Right renal cortex interstitium (tissue), 3 donors: Measurements from ENCODE around the gene MTUS2. TPM values are rescaled to one million over a fixed set of nuclear protein-coding genes. Genes with fewer than 3 reads are reported as not detected.

ENCODE experiments used
- DNase-seq, 3 donors: peaks; one replicate each; pipeline ENCODE4 v3.0.0-alpha.2; 2013; ENCODE audit warnings: low read depth in 3 of 3, low spot score in 2 of 3
- polyA plus RNA-seq, 3 donors: library from polyadenylated mRNA; unstranded; fragments of 120-200 nt; gene quantifications; one replicate each; pipeline ENCODE4 v1.2.1, GENCODE V29; 2013; ENCODE audit not compliant: insufficient read length in 3 of 3

The MTUS2 gene
- polyA plus RNA-seq, 3 donors = 0.47 to 1.1 (median 1.0) TPM

- DNase-seq = no peak
These were observed 616.2 kb downstream of the MTUS2 start for GRCh38 chr13:29436291-29436690.

DNA sequence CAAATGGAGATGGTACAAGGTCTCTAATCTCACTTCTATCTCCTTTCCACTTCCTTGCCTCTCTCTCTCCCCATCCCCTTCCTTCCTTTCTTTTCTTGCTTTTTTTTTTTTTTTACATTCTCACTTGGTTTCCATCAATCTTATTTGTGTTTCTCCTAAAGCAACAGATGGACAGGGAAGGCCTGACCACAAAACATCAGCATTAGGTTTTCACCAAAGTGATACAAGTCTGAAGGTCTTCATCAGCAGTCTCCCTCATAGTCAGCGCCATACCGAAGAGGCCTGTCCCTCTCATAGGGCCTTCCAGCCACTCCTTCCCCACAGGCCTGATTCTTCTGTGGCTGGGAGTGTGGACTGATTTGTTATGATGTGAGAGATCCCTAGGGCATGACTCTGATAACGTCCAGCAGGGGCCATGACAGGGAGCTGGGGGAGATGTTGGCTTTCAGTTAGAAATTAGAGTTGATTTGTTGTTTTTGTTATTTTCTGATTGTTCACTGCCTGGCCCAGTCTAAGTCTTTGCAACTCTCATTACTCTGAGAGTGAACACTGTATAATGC is 616.7 kb downstream of the MTUS2 start:
- no peak for DNase-seq

DNA sequence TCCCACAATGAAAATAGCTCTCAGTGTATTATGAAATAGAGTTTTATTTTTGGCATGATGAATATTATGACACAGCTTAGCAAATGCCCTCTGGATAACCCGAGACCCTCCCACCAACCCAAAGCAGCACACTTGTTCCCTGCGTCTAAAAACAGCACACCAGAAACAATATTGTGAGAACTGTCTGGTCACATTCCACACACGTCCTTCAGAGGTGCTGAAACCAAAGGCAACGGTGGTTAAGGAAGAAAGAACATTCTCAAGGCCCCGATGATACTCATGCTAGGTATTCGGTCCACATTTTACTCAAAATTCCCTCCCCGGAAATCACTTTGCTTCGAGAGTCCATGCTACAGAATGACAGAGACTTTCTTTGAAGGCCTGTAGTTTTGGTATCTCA is 618.6 kb downstream of the MTUS2 start:
- DNase-seq = no peak

- no peak for DNase-seq
These were observed 619.7 kb downstream of the MTUS2 start for GRCh38 chr13:29439601-29440388.

DNA sequence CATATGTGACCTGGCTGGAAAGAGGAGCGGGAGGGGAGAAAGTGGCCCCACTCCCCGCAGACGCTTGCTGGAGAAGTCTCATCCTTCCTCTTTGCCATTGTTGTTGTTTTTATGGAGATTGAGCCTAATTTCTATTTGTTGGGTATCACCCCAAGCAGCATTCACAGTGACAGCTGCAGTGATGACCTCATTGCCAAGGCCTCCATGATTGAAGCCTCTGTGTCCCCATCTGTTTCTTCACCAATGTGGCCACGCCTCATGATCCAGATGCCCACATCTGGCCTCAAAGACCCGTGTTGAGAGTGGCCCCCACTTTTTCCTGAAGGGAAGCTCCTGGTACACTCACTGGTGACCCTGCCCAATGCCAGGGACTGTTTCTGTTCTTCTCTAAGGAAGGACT is 621.2 kb downstream of the MTUS2 start:
- DNase-seq = no peak

DNA sequence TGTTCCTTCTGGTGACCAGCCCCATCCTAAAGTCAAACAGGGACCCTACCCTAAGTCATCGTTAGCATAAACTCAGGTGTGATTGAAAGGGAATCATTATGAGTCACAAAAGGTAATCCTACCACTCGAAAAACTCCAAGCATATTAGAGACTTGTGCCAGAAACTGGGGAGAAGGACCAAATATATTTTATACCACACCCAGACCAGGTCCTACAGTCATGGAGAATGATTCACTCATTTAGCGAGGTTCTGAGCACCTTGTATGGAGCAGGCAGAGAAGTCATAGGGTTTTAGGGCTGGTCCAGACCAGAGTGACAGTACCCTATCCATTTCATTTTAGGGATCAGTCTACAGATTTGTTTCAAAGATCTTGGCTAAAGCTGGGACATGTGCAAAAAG is 625.9 kb downstream of the MTUS2 start:
- no peak for DNase-seq

DNA sequence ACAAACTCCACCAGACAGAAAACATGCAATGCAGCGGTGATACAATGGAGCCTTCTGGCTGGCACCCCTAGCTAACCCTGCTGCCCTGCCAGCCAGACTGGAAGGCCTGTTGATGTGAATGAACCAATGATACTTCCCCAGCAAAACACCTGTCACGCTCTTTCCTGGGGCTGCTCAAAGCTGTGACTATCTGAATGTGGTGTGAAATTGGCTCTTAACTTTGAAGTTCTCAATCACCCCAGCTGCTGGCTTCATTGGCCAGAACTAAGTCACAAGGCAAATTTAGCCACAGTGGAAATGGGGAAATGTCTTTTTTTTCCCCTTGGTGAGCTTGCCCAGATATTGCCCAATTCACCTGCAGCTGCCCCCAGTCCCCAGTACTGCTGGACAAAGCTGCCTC is 628.0 kb downstream of the MTUS2 start:
- no peak for DNase-seq

DNA sequence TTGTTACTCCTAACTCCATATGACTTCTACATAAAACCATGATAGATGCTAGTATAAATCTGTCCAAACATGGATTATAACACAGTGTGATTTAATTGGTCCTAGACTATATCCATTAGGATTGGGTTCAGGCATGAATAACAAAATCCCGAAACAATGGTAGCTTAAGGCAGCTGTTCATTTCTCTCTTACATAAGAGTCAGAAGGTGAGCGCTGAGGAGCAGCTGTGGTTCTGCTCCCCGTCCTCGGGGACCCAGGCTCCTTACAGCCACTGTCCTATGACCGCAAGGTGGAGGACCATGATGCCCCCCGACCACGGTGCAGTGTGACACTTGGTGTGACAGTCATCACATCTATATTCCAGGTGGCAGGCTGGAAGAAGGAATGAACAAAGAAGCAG is 629.6 kb downstream of the MTUS2 start:
- no peak for DNase-seq

DNA sequence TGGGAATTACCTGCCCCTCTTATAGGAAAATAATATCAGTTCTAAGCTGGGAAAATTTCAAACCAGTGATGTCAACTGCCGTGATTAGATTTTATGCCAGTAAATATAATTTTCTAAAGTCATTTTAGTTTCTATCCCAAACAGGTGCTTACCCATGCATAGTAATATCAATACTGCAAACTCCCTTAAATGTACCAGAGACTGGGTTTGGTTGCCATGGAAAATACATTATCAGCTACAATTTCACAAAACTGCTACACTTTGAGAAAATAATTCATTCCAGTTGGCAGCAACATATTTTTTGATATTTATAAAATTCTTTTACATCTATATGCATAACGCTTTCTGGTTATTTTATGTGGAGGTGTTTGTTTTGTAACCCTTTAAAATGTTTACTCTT is 631.8 kb downstream of the MTUS2 start:
- DNase-seq = no peak

DNA sequence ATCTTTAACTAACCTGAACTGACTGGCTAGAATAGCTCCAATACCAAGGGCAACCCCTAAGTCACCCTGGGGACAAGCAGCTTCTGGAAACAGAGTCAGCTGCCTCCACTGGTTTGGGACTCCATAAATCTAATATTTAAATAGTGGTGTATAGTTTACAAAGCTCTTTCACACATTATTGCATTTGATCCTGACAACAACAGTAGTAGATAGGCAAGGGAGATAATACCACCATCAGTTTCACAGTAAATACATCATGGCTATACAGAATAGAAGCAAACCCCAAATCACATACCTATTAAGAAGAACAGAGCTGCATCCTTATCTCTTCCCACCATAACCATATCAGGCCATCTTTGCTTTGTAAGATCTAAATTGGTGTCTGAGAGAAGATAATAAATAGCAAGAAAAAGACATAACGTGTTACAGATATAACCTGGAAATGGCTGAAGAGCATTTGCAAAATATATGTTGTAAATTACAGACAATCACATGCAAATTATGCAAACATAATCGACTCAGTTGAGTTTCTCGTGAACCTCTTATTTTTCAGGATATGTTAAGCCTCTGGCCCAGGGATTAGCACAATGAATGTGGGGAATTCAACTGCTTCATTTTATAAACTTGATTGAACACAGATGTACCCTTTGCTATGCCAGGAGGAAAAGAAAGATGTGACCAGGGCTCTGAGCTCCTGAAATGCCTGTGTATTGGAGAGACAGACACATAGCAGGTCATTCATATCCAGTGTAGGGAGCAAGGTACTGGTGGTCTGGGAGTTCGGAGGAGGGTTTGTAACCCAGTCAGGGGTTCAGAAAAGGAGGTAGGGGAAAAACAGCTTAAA is 632.9 kb downstream of the MTUS2 start:
- DNase-seq = no peak

DNA sequence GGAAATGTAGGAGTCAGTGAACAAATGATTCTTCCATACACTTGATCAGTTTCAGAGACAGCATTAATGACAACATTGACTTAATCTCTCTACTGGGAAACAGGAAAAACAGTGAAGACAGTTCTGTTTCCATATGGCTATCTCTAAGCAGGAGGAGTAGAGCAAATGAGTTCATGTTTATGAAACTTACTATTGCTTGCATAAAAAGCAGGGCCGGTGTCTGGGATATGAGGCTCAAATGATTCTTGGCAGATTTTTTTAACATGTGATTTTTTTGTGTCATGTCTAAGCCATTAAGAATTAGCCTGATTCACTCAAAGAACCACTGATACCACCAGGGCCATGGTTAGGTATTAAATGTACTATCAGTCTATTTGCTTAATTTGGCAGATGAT is 633.5 kb downstream of the MTUS2 start:
- no peak for DNase-seq

DNA sequence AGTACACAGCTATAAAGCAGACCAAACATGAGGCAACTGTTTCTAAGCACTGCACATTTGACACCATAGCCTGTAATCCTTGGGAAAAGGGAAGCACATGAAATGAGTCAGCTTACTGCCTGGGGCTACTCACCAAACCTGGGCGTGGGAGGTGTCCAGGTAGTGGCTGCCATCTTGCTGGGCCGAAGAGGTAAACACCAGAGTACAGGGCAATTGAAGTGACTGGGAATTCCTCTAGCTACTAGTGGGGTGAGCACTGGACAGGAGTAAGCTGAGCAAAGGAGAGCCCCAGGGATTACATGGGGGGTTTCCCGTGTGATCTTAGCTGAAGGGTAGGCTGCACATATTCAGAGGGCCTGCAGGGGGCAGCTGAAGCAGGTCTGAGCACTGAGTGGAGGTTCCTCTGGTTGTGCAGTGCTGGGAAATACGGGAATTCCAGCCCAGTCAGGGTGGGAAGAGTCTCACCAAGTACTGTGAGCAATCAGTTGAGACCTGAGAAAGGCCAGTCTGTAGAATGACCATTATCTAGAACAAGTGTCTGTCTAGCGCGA is 634.9 kb downstream of the MTUS2 start:
- no peak for DNase-seq

DNA sequence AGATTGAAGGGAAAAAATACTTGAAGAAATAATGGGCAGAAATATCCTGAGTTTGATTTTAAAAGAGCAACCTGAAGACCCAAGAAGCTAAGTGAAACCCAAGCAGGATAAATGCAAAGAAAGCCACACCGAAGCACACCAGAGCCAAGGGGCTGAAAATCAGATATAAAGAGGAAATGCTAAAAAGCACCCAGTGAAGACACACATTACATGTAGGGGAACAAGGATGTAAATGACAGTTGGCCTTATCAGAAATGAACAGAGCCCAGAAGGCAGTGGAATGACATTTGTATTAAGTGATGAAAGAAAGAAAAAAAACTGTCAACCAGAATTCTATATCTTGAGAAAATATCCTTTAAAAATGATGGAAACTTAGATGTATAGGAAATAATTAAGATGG is 636.3 kb downstream of the MTUS2 start:
- no peak for DNase-seq

DNA sequence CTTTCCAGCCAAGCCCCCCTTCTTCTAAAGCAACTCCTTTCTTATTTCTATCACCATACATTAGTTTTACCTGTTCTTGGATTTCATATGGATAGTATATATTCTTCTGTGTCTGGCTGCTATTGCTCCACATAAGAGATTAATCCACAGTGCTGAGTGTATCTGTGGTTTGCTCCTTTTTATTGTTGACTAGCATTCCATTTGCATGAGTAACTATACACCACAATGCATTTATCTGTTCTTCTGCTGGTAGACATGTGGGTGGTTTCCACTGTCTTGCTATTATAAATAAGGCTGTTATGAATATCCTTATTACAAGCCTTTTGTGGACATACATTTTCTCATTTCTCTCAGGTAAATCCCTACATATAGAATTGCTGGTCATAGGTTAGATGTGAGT is 637.2 kb downstream of the MTUS2 start:
- no peak for DNase-seq

GRCh38 chr13:29458419-29458818 is 638.3 kb downstream of the MTUS2 start:
- DNase-seq = no peak

DNA sequence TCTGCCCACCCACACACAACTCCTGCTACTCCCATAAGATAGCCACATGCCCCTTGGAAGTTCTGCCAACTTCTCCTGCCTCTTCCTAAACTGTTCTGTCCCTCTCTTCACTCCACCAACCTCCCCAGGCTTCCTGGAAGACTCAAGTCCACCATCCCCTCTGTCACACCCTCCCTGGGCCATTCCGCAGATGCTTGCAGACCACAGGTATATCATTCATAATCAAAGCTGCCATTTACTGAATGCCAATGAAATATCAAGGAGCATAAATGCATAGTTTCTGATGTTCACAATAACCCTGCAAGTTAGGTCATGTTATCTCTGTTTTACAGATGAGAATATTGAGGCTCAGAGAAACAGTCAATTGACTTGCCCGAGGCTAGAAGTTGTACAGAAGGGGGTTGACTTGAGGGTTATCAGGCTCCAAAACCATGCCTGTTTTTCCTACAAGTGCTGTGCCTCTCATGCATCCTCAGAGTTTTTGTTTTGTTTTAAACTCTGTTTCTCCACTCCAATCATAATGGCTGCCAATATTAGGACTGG is 639.7 kb downstream of the MTUS2 start:
- no peak for DNase-seq

DNA sequence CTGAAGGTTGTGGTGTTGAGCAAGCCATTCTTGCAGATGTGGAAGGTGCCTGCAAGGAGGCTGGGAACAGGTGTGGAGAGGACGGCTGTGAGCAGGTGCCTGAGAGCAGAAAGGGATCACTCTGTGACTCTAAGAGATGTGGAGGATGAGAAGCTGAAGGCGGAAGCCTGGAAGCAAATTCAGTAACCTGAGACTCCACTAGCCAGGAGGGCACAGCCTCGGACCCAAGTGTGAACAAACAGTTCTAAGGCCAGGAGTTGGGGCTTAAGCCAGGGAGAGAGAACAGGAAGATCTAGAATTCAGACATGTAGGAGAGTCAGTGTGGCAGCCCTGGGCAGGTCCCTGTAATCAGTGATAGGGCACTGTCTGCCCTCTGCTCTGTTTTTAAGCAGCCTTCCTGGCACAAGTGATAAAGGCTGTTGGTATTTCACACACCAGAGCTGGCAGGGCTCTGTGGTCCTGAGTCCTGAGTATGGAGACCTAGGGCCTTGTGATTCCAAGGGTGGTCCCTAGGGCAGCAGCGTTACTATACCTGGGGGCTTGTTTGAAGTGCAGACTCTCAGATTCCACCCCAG is 644.1 kb downstream of the MTUS2 start:
- no peak for DNase-seq

GRCh38 chr13:29465741-29466293 is 645.7 kb downstream of the MTUS2 start:
- no peak for DNase-seq

GRCh38 chr13:29471551-29471950 is 651.4 kb downstream of the MTUS2 start:
- DNase-seq = no peak

GRCh38 chr13:29472332-29472961 is 652.3 kb downstream of the MTUS2 start:
- DNase-seq = no peak
